ENCODE results near the gene ASB9. TPM values are rescaled to one million over a fixed set of nuclear protein-coding genes. Genes with fewer than 3 reads are reported as not detected.
A peak's percentile ranks its signal among the peaks of the same experiment; 100 is the strongest.

ASB9 gene
- total RNA-seq, 1 donor, result 0.18 TPM

GRCh38 chrX:15244421-15244820 is 25.5 kb downstream of the ASB9 start:
- H3K4me3 ChIP-seq (ENCODE audit: low read depth, low read length), result no peak overlapping the region
- no peak for DNase-seq (ENCODE audit: low read depth)
- no peak for TF ChIP-seq CTCF (IDR thresholded peaks at IDR 0.05; ENCODE audit: insufficient read depth, low read length)

GRCh38 chrX:15242899-15243555 is 26.9 kb downstream of the ASB9 start:
- TF ChIP-seq CTCF (IDR thresholded peaks at IDR 0.05; ENCODE audit: insufficient read depth, low read length), result peak; percentile 59
- peak; percentile 60 for DNase-seq (ENCODE audit: low read depth)
- no peak overlapping the region for H3K4me3 ChIP-seq (ENCODE audit: low read depth, low read length)

GRCh38 chrX:15241301-15241700 is 28.6 kb downstream of the ASB9 start:
- no peak overlapping the region for H3K4me3 ChIP-seq (ENCODE audit: low read depth, low read length)
- no peak for DNase-seq (ENCODE audit: low read depth)
- no peak for TF ChIP-seq CTCF (IDR thresholded peaks at IDR 0.05; ENCODE audit: insufficient read depth, low read length)

GRCh38 chrX:15240414-15240813 is 29.5 kb downstream of the ASB9 start:
- no peak overlapping the region for H3K4me3 ChIP-seq (ENCODE audit: low read depth, low read length)
- TF ChIP-seq CTCF (IDR thresholded peaks at IDR 0.05; ENCODE audit: insufficient read depth, low read length), result no peak
- no peak for DNase-seq (ENCODE audit: low read depth)

GRCh38 chrX:15236146-15236545 is 33.7 kb downstream of the ASB9 start:
- TF ChIP-seq CTCF (IDR thresholded peaks at IDR 0.05; ENCODE audit: insufficient read depth, low read length), result no peak
- H3K4me3 ChIP-seq (ENCODE audit: low read depth, low read length), result no peak overlapping the region
- DNase-seq (ENCODE audit: low read depth), result no peak

- DNase-seq (ENCODE audit: low read depth), result no peak
- no peak overlapping the region for H3K4me3 ChIP-seq (ENCODE audit: low read depth, low read length)
- no peak for TF ChIP-seq CTCF (IDR thresholded peaks at IDR 0.05; ENCODE audit: insufficient read depth, low read length)
Measured at GRCh38 chrX:15235001-15235400, 34.9 kb downstream of the ASB9 start.
